ENCODE data around the gene PSMA6.
"Not testable (repeated sequence)": the region's sequence is repeated elsewhere in the genome, so short reads cannot be mapped to it uniquely, and the experiment has no call there.

The PSMA6 gene

GRCh38 chr14:35344107-35344807 lies 52.1 kb downstream of the PSMA6 start:
- no peak for DNase-seq (ENCODE audit: low spot score)

DNA sequence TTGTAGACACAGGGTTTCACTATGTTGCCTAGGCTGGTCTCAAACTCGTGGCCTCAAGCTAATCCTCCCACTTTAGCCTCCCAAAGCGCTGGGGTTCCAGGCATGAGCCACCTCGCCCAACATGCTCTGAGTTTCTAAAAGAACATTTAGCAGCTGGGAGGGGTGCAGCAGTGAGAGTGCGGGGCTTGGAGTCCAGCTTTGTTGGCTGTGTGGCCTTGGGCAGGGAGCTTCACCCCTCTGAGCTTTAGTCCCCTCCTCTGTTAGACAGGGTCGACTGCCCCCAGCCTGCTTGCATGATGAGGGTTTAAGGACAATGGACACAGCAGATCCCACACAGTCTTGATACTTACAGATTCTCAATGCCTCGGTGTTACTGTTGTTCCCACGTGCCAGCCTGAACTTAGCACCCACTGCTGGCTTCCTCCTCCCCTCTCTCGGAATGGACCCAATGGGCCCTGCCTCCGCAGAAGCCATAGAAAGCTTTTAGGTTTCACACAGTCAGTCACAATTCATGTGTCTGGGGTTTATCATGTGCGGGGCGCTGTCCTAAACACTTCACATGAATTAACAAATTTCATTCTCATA lies 54.6 kb downstream of the PSMA6 start:
- DNase-seq (ENCODE audit: low spot score), result no peak

DNA sequence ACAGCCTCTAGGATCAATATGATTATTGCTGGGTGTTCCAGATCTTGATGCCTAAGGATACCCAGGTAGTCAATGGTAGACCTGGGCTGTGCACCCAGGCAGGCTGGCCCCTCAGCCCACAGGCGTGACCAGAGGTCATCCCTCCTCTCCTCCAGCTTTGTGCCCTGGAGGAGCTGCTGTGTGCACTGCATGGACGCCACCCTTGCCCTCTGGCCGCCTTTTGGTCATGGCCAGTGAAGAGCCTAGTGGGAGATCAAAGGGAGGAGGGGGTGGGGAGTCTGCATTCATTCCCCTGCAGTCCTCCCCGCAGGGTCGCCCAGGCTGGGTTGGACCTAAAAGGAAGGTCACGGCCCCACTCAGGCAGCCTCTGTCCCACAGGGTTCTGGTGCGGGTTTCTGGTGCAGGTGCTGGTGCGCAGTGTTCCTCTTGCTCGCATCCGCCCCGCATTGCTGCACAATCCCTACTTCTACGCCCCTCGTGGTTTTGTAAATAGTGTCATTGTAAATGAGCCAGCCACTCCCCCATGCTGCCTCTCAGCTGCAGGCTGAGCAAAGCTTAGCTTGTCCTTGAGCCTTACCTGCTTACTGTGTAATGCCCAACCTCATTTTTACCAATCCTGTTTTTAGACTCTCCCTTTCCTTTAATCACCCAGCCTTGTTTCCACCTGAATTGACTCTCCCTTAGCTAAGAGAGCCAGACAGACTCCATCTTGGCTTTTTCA lies 55.3 kb downstream of the PSMA6 start:
- no peak for DNase-seq (ENCODE audit: low spot score)

DNA sequence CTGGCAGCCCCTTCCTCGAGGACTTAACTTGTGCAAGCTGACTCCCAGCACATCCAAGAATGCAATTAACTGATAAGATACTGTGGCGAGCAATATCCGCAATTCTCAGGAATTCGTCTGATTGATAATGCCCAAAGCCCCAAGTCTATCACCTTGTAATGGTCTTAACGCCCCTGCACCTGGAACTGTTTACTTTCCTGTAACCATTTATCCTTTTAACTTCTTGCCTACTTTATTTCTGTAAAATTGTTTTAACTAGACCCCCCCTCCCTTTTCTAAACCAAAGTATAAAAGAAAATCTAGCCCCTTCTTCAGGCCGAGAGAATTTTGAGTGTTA lies 55.8 kb downstream of the PSMA6 start:
- DNase-seq (ENCODE audit: low spot score), result not testable (repeated sequence)

DNA sequence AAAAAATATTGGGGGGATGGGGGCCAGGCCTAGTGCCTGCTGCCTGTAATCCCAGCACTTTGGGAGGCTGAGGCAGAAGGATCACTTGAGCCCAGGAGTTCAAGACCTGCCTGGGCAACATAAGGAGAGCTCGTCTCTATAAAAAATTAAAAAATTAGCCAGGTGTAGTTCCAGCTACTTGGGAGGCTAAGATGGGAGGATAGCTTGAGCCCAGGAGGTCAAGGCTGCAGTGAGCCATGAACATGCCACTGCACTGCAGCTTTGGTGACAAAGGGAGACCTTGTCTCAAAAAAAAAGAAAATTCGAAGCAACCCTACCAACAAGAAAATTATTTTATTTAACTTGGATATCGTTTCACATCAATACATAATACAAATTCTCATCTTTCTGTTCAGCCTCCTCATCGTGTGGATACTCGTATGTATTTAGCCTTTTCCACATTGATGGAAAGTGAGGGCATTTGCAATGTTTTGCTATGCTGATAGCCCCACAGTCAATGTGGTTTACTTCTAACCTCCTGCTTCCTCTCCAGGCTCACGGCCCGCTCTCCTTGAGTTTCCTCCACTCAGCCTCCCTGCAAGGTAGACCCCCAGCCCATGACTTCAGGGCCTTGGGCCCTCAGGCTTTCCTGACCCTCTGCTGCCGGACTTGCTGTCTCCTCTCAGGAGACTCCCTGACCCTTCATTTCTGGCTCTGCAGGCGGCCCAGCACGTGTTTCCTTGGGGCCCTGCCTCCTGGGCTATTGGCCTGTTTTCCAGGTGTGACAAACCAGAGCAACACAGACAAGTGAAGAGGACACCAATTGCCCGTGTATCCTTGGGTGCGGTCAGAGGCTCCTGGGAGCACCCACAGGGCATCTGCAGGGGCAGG lies 57.5 kb downstream of the PSMA6 start:
- DNase-seq (ENCODE audit: low spot score), result no peak

DNA sequence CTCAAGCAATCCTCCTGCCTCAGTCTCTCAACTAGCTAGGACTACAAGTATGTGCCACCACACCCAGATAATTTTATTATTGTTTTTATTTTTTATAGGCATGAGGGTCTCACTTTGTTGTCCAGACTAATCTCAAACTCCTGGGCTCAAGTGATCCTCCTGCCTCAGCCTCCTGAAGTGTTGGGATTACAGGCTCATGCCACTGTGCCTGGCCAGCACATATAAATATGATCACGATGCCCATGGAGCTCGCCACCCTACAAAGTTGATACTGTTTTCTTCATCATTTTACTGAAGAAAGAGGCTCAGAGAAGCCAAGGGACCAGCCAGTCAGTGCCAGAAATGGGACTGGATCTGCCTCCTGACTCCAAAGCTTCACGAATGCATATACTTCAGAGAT lies 59.3 kb downstream of the PSMA6 start:
- DNase-seq (ENCODE audit: low spot score), result no peak

DNA sequence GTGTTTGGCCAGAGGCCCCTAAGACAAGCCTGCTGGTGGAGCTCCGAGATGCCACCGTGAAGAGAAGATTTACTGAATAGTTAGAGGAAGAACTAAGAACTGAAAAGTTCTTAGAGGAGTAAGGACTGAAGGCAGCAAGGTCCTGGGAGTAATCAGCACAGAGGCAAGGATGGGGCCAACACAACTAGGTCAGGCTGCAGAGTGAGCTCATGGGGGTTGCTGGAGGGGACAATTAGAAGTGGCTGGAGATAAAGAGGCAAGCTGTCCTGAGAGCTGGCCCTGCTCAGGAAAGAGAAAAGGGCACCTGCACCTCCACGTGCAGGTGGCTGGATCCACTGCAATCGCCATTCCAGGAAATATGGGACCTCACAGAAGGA lies 59.7 kb downstream of the PSMA6 start:
- no peak for DNase-seq (ENCODE audit: low spot score)

GRCh38 chr14:35352274-35353233 lies 60.4 kb downstream of the PSMA6 start:
- DNase-seq (ENCODE audit: low spot score), result no peak

GRCh38 chr14:35353409-35354172 lies 61.4 kb downstream of the PSMA6 start:
- DNase-seq (ENCODE audit: low spot score), result no peak

- not testable (repeated sequence) for DNase-seq (ENCODE audit: low spot score)
Observed at GRCh38 chr14:35355235-35355634, 63.1 kb downstream of the PSMA6 start.

DNA sequence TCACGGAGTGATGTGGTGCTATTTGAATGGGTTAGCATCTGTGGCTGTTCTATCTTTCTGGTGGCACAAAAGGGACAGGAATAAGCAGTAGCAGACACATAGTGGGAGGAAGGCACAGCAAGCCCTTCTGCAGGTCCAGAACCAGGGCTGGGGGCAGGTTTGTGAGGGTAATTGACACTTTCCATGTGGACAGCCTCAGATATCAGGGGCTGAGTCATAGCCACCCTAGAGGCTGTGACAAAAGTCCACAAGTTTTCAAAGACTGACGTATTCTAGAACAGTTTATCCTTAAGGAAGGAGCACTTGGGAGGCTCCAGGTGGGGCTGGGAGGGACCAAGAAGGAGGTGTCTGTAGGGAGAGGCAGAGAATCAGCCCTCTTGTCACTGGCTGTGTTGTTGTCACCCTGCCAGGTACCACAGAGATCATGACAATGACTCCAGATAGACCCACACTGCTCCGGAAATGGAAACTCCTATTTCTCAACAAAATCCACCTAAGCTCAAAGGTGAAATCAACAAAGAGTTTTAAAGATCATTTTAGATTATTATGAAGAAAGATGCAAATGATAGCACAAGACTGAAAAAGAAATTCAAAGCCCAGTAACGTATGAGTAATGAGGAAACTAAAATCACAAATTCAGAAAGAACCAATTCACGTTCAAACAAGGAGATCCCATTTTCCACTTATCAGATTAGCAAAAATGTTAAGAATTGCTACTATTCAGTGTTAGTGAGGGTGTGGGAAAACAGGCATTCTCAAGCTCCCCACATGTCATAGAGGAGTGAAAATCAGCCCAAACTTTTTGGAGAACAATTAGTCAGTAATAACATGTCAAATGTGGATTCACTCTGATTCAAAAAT lies 64.0 kb downstream of the PSMA6 start:
- DNase-seq (ENCODE audit: low spot score), result no peak

DNA sequence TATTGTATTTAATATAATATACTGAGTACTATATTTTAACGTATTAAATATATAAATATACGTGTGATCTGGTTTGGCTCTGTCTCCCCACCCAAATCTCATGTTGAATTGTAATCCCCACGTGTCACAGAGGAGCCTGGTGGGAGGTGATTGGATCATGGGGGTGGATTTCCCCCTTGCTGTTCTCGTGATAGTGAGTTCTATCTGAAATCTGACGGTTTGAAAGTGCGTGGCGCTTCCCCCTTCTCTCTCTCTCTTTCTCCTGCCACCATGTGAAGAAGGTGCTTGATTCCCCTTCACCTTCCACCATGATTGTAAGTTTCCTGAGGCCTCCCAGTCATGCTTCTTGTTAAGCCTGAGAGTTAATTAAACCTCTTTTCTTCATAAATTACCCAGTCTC lies 67.5 kb downstream of the PSMA6 start:
- not testable (repeated sequence) for DNase-seq (ENCODE audit: low spot score)

DNA sequence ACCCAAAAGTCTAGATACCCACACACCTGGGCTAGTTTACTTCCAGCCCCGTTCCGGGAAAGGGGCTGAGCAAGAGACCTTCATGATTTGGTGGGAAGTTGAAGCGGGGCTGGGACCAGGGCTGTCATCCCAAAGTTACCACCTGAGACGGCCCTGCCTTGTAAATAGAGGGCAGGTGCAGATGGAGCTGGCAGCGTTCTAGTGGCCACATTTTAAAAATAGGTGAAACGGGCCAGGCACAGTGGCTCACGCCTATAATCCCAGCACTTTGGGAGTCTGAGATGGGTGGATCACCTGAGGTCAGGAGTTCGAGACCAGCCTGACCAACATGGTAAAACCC lies 68.9 kb downstream of the PSMA6 start:
- no peak for DNase-seq (ENCODE audit: low spot score)

DNA sequence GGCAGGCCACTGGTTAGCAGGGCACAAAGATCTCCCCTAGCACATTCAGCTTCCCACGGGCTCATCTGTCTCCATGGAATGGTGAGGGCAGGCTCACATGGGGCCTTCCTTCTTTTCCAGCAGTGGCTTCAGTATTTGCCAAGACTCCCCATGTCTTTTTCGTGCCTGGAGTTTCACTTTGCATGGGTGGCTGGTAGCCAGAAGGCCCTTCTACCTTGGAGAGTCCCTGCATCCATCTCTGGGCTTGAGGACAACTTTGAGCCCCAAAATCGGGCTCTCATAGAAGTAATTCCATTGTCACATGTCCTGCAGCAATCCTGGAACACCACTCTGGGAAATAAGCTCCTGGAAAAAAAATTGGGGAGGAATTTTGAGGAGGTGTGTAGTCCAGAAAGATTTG lies 70.3 kb downstream of the PSMA6 start:
- no peak for DNase-seq (ENCODE audit: low spot score)

DNA sequence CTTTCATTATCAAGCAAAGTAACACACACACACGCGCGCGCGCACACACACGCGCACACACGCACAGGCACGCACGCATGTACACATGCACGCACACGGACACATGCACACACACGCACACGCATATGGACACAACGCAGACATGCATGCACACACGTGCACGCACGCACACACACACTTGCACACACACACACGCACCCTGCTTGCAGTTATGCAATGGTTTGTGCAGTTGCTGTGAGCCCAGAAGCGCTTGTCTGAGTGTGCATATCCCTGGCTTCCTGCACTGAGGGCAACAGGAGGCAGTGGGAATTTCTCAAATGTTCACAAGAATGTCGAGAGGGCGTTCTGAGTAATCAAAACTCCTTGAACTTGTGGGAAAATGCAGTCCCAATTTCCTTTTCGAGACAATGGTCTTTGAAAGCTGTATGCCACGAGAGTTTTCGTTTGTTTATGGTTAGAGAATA lies 70.8 kb downstream of the PSMA6 start:
- DNase-seq (ENCODE audit: low spot score), result no peak

DNA sequence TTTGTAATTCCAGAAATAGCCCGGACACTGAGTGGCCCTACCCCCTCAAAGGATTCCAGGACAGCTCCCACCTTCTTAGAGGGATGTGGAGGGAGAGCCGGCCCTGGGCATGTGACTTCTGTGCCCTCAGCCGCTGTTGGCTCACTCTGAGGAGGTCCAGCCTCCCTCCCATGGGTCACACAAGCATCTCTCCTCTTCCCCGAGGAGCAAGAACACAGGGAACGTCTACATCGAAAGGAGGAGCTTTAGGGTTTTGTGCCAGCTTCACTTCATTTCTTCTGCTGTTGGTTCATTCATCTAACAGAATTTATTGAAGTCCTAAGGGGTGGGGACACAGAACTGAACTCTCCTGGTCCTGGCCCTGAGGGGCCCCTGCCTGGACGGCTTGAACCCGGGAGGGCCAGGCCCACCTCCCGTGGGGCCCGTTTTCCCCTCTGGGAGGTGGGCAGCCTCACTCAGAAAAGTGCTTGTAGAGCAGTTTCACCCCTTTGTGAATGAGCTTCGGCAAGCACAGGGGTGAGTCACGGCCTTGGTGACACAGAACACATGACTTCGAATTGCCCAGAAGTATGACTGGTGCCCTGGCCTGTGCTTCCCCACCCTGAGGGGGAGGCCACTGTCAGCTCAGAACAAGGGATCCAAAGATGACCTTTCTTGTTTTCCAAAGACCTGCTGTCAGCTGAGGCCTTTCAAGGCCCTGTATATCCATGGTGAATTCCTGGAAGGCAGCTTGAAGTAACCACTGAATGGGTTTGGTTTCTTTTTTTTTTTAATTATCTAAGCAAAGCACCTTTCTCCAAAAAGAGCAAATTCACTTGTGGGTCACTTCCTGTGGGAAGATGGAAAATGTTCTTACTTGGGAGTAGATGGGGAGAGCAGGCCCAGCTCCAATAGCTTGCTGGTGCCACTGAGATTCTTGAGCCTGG lies 73.2 kb downstream of the PSMA6 start:
- peak; percentile 47 for DNase-seq (ENCODE audit: low spot score)

GRCh38 chr14:35366056-35366451 lies 73.9 kb downstream of the PSMA6 start:
- DNase-seq (ENCODE audit: low spot score), result no peak

DNA sequence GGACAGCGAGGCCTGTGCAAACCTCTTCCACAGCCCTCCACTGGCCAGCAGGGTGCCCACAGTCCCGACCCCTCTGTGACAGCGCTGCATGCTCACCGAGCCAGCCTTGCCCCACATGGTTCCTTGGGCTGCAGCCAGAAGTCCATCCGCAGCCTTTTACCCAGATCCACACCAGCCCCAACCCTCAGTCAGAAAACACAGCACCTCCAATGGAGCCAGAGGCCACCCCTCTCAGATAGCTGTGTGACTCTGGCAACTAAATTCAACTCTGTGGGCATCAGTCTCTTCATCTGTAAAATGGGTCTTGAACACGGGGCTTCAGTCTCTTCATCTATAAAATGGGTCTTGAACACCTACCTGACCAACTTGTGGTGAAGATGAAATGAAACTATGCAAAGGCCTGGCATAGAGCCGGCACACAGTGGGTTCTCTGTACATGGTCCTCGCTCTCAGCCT lies 74.4 kb downstream of the PSMA6 start:
- no peak for DNase-seq (ENCODE audit: low spot score)

- no peak for DNase-seq (ENCODE audit: low spot score)
Observed at GRCh38 chr14:35367056-35367372, 74.8 kb downstream of the PSMA6 start.

All from hematopoietic multipotent progenitor cell treated with erythropoietin and hydrocortisone succinate and interleukin-3 and kit ligand, for 15 days (in vitro differentiated cells).